ENCODE results near the gene CRTC3. TPM values are rescaled to one million over a fixed set of nuclear protein-coding genes. Genes with fewer than 3 reads are reported as not detected.

Gene CRTC3
- total and polyA plus RNA-seq, 2 of the 4 experiments (the other 2 are of a cell fraction) = 4.7 to 14.8 TPM

DNA sequence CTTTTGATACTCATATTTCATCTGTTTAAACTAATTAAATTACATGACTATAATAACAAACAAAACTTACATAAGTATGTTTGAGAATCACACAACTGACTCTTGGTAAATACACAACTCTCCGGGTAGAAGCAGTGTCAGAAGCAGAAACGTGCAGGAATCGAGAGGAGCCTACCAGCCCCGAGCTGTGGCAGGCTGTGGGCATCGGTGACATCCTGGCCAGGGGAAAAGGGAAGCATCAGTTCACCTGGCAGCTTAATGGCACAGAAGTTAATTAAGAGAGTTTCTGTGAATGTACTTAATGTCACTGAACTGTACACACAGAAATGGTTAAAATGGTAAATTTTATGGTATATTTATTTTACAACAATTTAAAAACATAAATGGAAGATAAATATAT lies 90.2 kb downstream of the CRTC3 start:
- H3K79me1 ChIP-seq (ENCODE audit: low read depth in 1 of 2, low read length in 2 of 2) = peaks cover 0 to 5% of the 10 kb centered on the region in 2 experiments; a peak in 2 of 4 replicates
- no peak overlapping the region for H3K14ac ChIP-seq (replicated peaks; ENCODE audit: low read depth, low read length)
- no peaks in the 10 kb centered on the region for H3K9me3 ChIP-seq (ENCODE audit: control insufficient read depth, insufficient read depth, low read length)
- no peak for ATAC-seq (ENCODE audit: low read depth)
- H2AK5ac ChIP-seq (ENCODE audit: low read depth, low read length) = no peak overlapping the region
- no peak overlapping the region for H2AK9ac ChIP-seq (replicated peaks; ENCODE audit: low read depth, low read length, poor library complexity)
- H3K4ac ChIP-seq (ENCODE audit: low read depth, low read length) = no peak overlapping the region
- intact Hi-C loops (cut with micrococcal nuclease) = loop anchor here (10.0 kb wide), 1 partner anchor 295 kb away; no protein-coding TSS in a partner anchor
- dilution Hi-C loops (cut with HindIII; ENCODE audit: low sequenced_read_pairs, unreplicated experiment) = no loop called here
- peaks cover 62% of the 10 kb centered on the region for H3K36me3 ChIP-seq (ENCODE audit: control insufficient read depth, insufficient read depth, low read length)
- H2AFZ ChIP-seq (replicated peaks; ENCODE audit: low read length, poor library complexity) = no peak overlapping the region
- H3K9ac ChIP-seq (ENCODE audit: low read depth, low read length) = no peak overlapping the region
- H3K18ac ChIP-seq (ENCODE audit: low read depth, low read length) = no peak overlapping the region
- no peak overlapping the region for H4K91ac ChIP-seq (ENCODE audit: insufficient read depth, low read depth, low read length)
- H3K4me2 ChIP-seq (ENCODE audit: low read depth, low read length) = no peak overlapping the region
- no peak overlapping the region for H2BK15ac ChIP-seq (ENCODE audit: low read depth, low read length)
- no peak overlapping the region for H2BK120ac ChIP-seq (ENCODE audit: low read depth, low read length)
- POLR2A ChIA-PET (ENCODE audit: unreplicated experiment) = no interaction called here
- H3K56ac ChIP-seq (ENCODE audit: extremely low read depth, insufficient read depth, low read length) = no peak overlapping the region
- in situ Hi-C loops (cut with MboI; ENCODE audit: low sequenced_read_pairs) = no loop called here
- H3K23ac ChIP-seq (ENCODE audit: low read depth, low read length) = no peak overlapping the region
- no peaks in the 10 kb centered on the region for H4K20me1 ChIP-seq (ENCODE audit: insufficient read depth, low read length)
- H3K9me1 ChIP-seq (ENCODE audit: insufficient read depth, low read length) = no peaks in the 10 kb centered on the region
- no TSS peak for BruUV-seq (replicated peaks)
- no peak overlapping the region for H3K27ac ChIP-seq (ENCODE audit: insufficient read depth, low read length)
- H3K4me3 ChIP-seq (ENCODE audit: insufficient read depth, low read depth, low read length) = no peak overlapping the region
- no peaks in the 10 kb centered on the region for H3K27me3 ChIP-seq (ENCODE audit: control insufficient read depth, insufficient read depth, low read length)
- WGBS, 2 experiments (ENCODE audit: extremely low coverage in 2 of 2, insufficient read length in 1 of 2) = no CpG with 5 or more reads among the region's 5 CpGs
- H4K5ac ChIP-seq (ENCODE audit: low read depth, low read length) = no peak overlapping the region
- peaks cover 3% of the 10 kb centered on the region for H3K4me1 ChIP-seq (ENCODE audit: control insufficient read depth, insufficient read depth, low read length)
- H2BK20ac ChIP-seq (ENCODE audit: low read depth, low read length) = no peak overlapping the region
- TF ChIP-seq MAZ (IDR thresholded peaks at IDR 0.05; ENCODE audit: borderline replicate concordance, low read depth, low read length) = no peak
- no peak for TF ChIP-seq RCOR1 (IDR thresholded peaks at IDR 0.05; ENCODE audit: insufficient replicate concordance, low read length)
- no peak for DNase-seq
- H2BK5ac ChIP-seq (ENCODE audit: low read depth, low read length, poor library complexity, severe bottlenecking) = no peak overlapping the region
- no peak overlapping the region for H4K8ac ChIP-seq (ENCODE audit: low read depth in 2 of 2, low read length in 2 of 2)
- CTCF ChIA-PET = interaction anchor here (0.9 kb wide), 1 partner anchor 76 kb away, joined by 3 read pairs; no protein-coding TSS in a partner anchor
